ENCODE measurements around the gene MYLK.

Gene MYLK

DNA sequence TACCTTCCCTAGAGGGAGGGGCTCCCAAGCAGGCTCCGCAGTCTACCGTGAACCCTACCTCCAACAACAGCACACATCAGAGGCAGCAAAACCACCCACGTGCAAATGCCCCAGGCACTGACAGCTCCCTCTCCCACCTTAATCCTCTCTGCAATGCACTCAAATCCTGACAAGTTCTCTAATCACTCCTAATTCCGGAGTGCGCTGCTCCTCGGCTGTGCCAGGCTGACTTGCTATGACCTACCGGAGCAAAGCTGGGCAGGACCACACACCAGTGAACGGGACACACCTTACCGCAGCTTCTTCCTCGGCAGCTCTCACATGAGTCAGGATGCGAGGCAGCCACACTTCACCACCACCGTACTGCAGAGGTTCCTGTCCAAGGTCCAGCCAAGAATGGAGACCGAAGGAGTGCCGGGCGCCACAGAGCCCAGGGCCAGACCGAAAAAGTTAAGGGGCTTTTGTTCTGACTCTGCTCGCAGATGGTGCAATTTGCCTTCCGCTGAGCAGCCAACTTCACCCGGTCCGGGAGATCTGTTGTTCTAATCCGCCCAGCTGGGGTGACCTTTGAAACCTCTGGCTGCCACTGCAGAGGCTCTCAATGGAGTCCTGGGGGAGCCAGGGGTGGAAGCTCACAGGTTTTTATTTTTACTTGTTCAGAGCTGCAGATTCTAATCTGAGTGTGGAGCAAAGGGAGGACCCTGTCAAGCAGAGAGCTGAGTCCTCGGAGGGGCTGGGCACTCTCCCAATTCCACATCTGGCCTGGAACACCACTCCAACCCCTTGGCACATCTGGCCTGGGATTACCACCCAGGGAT lies 84.4 kb downstream of the MYLK start:
- no peak for DNase-seq (ENCODE audit: low read depth in 1 of 2, low spot score in 1 of 2)
- H3K27me3 ChIP-seq (ENCODE audit: insufficient read depth, poor library complexity, severe bottlenecking) = no peaks in the 10 kb centered on the region
- H3K27ac ChIP-seq (replicated peaks) = no peak overlapping the region
- TF ChIP-seq, protein P1, sequence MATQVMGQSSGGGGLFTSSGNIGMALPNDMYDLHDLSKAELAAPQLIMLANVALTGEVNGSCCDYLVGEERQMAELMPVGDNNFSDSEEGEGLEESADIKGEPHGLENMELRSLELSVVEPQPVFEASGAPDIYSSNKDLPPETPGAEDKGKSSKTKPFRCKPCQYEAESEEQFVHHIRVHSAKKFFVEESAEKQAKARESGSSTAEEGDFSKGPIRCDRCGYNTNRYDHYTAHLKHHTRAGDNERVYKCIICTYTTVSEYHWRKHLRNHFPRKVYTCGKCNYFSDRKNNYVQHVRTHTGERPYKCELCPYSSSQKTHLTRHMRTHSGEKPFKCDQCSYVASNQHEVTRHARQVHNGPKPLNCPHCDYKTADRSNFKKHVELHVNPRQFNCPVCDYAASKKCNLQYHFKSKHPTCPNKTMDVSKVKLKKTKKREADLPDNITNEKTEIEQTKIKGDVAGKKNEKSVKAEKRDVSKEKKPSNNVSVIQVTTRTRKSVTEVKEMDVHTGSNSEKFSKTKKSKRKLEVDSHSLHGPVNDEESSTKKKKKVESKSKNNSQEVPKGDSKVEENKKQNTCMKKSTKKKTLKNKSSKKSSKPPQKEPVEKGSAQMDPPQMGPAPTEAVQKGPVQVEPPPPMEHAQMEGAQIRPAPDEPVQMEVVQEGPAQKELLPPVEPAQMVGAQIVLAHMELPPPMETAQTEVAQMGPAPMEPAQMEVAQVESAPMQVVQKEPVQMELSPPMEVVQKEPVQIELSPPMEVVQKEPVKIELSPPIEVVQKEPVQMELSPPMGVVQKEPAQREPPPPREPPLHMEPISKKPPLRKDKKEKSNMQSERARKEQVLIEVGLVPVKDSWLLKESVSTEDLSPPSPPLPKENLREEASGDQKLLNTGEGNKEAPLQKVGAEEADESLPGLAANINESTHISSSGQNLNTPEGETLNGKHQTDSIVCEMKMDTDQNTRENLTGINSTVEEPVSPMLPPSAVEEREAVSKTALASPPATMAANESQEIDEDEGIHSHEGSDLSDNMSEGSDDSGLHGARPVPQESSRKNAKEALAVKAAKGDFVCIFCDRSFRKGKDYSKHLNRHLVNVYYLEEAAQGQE (IDR thresholded peaks at IDR 0.05; ENCODE audit: insufficient replicate concordance, low read depth) = no peak
- TF ChIP-seq POLR2AphosphoS5 (IDR thresholded peaks at IDR 0.05; ENCODE audit: low read depth) (no peak), SPI1 (IDR thresholded peaks at IDR 0.05; ENCODE audit: borderline replicate concordance, low read depth) (no peak), GABPA (IDR thresholded peaks at IDR 0.05; ENCODE audit: low read depth) (no peak)
- TF ChIP-seq, protein P2, sequence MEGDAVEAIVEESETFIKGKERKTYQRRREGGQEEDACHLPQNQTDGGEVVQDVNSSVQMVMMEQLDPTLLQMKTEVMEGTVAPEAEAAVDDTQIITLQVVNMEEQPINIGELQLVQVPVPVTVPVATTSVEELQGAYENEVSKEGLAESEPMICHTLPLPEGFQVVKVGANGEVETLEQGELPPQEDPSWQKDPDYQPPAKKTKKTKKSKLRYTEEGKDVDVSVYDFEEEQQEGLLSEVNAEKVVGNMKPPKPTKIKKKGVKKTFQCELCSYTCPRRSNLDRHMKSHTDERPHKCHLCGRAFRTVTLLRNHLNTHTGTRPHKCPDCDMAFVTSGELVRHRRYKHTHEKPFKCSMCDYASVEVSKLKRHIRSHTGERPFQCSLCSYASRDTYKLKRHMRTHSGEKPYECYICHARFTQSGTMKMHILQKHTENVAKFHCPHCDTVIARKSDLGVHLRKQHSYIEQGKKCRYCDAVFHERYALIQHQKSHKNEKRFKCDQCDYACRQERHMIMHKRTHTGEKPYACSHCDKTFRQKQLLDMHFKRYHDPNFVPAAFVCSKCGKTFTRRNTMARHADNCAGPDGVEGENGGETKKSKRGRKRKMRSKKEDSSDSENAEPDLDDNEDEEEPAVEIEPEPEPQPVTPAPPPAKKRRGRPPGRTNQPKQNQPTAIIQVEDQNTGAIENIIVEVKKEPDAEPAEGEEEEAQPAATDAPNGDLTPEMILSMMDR (IDR thresholded peaks at IDR 0.05; ENCODE audit: insufficient read depth, low read length) = no peak
- H3K4me3 ChIP-seq (replicated peaks; ENCODE audit: insufficient read depth, low read length) = no peak overlapping the region

DNA sequence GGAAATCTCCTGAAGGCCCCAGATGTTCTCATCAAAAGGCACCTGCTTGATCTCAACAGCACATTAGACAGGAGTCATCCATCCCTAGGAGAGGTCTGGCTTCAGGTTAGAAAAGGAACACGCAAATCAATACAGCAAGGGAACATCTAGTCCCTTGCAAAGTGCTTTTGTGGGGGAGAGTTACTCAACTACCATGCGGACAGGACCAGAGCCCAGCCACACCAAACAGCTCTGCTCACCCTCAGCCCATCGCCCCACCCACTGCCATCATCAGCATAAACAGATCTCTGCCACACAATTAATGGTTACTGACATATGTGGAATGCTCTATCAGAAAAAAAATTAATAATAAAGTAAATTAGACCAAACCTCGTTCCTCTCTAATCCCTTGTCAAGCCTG lies 85.6 kb downstream of the MYLK start:
- TF ChIP-seq GABPA (IDR thresholded peaks at IDR 0.05; ENCODE audit: low read depth) = no peak
- TF ChIP-seq POLR2AphosphoS5 (IDR thresholded peaks at IDR 0.05; ENCODE audit: low read depth) = no peak
- no peak for TF ChIP-seq SPI1 (IDR thresholded peaks at IDR 0.05; ENCODE audit: borderline replicate concordance, low read depth)
- TF ChIP-seq, protein P2 (IDR thresholded peaks at IDR 0.05; ENCODE audit: insufficient read depth, low read length) = no peak
- TF ChIP-seq, protein P1 (IDR thresholded peaks at IDR 0.05; ENCODE audit: insufficient replicate concordance, low read depth) = no peak
- H3K27me3 ChIP-seq (ENCODE audit: insufficient read depth, poor library complexity, severe bottlenecking) = no peaks in the 10 kb centered on the region
- H3K4me3 ChIP-seq (replicated peaks; ENCODE audit: insufficient read depth, low read length) = no peak overlapping the region
- no peak for DNase-seq (ENCODE audit: low read depth in 1 of 2, low spot score in 1 of 2)
- H3K27ac ChIP-seq (replicated peaks) = no peak overlapping the region

DNA sequence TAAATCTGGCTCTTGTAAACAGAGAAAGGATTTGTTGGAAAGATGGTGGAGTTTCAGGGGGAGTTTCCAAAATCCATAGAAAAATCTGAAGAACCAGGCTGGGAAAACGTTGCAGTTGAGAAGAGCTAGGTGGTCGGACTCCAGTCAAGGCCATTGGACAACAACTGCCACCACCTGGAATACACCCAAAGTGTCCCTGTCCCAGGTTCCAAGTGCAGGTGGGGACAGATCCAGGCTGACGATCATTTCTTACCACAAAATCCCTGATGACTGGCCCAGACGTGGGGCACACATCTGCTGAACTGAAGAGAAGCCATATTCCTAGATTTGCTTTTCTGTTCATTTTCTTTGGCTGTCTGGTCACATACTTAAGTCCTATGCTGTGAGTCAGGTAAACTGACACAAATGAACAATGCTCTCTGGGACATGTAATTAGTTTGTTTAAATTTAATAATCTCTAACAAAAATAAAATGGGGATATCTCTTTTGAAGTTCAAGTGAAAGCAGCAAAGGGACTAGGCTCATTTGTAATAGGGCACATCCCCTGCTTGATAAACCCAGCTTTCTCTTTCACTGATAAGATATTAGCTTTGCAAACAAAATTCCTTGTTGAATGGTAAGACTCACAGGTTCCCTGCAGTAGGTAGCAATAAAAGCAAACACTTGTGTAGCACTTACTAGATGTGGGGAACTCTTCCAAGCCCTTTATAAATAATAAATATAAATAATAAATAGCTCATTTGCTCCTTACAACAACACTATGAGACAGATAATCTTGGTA lies 88.5 kb downstream of the MYLK start:
- TF ChIP-seq, protein P2 (IDR thresholded peaks at IDR 0.05; ENCODE audit: insufficient read depth, low read length) = no peak
- TF ChIP-seq SPI1 (IDR thresholded peaks at IDR 0.05; ENCODE audit: borderline replicate concordance, low read depth) (no peak), POLR2AphosphoS5 (IDR thresholded peaks at IDR 0.05; ENCODE audit: low read depth) (no peak), GABPA (IDR thresholded peaks at IDR 0.05; ENCODE audit: low read depth) (no peak)
- TF ChIP-seq, protein P1 (IDR thresholded peaks at IDR 0.05; ENCODE audit: insufficient replicate concordance, low read depth) = no peak
- no peak overlapping the region for H3K4me3 ChIP-seq (replicated peaks; ENCODE audit: insufficient read depth, low read length)
- H3K27ac ChIP-seq (replicated peaks) = no peak overlapping the region
- no peak for DNase-seq (ENCODE audit: low read depth in 1 of 2, low spot score in 1 of 2)
- H3K27me3 ChIP-seq (ENCODE audit: insufficient read depth, poor library complexity, severe bottlenecking) = no peaks in the 10 kb centered on the region

All from HL-60 (cell line).